Mesodermal cell (in vitro differentiated cells): Measurements from ENCODE around the gene MSTN.

Source experiments
- H3K27ac ChIP-seq: 2 replicates; pipeline ENCODE4 v1.7.0; 2013; ENCODE audit warnings: mild to moderate bottlenecking, low read depth, low read length, moderate library complexity; ENCODE audit not compliant: severe bottlenecking
- H3K36me3 ChIP-seq: 2 replicates; pipeline ENCODE4 v1.7.1; 2013; ENCODE audit warnings: mild to moderate bottlenecking, low read length, moderate library complexity; ENCODE audit not compliant: control insufficient read depth, insufficient read depth
- H3K4me1 ChIP-seq: one replicate; pipeline ENCODE4 v1.7.1; 2013; ENCODE audit warnings: mild to moderate bottlenecking, low read length; ENCODE audit not compliant: insufficient read depth, control insufficient read depth, poor library complexity, severe bottlenecking
- H3K4me3 ChIP-seq: 2 replicates; pipeline ENCODE4 v1.7.0; 2013; ENCODE audit warnings: low read length, control low read depth, mild to moderate bottlenecking; ENCODE audit not compliant: insufficient read depth, poor library complexity, severe bottlenecking; ENCODE audit errors: extremely low read depth
- H3K9me3 ChIP-seq: 2 replicates; pipeline ENCODE4 v1.7.1; 2013; ENCODE audit warnings: mild to moderate bottlenecking, low read length, moderate library complexity; ENCODE audit not compliant: control insufficient read depth
- WGBS, 2 experiments: methylation state at CpG; one replicate each; pipeline ENCODE4 v1.1.5; 2013; ENCODE audit warnings: missing lambda C conversion rate in 2 of 2; ENCODE audit not compliant: insufficient coverage in 2 of 2; 5-methylcytosine and 5-hydroxymethylcytosine counted together

Gene MSTN

GRCh38 chr2:190094316-190094871, 31.9 kb upstream of the MSTN start:
- Histone ChIP-seq H3K4me1 (no peaks in the 10 kb centered on the region), H3K9me3 (no peaks in the 10 kb centered on the region), H3K27ac (no peak overlapping the region), H3K36me3 (no peaks in the 10 kb centered on the region), H3K4me3 (no peak overlapping the region)
- whole genome bisulfite sequencing, 2 experiments: no CpG with 5 or more reads among the region's 3 CpGs

GRCh38 chr2:190093793-190094192, 31.3 kb upstream of the MSTN start:
- Histone ChIP-seq H3K27ac (no peak overlapping the region), H3K4me1 (no peaks in the 10 kb centered on the region), H3K4me3 (no peak overlapping the region), H3K36me3 (no peaks in the 10 kb centered on the region), H3K9me3 (no peaks in the 10 kb centered on the region)
- 93 to 100% methylated on average over 2 of the region's 3 CpGs for WGBS, 2 experiments

- Histone ChIP-seq H3K27ac (no peak overlapping the region), H3K4me1 (no peaks in the 10 kb centered on the region), H3K4me3 (no peak overlapping the region), H3K9me3 (no peaks in the 10 kb centered on the region), H3K36me3 (no peaks in the 10 kb centered on the region)
- 91 to 100% methylated on average over 1 of the region's 2 CpGs for WGBS, 2 experiments
These were observed 27.6 kb upstream of the MSTN start for GRCh38 chr2:190090148-190090547.

- Histone ChIP-seq H3K36me3 (no peaks in the 10 kb centered on the region), H3K27ac (no peak overlapping the region), H3K4me3 (no peak overlapping the region), H3K4me1 (no peaks in the 10 kb centered on the region), H3K9me3 (no peaks in the 10 kb centered on the region)
- WGBS, 2 experiments: 0 to 20% methylated on average over 1 of the region's 4 CpGs
These were observed 26.4 kb upstream of the MSTN start for GRCh38 chr2:190088917-190089316.

- H3K4me1 ChIP-seq: no peaks in the 10 kb centered on the region
- no CpG with 5 or more reads among the region's 2 CpGs for WGBS, 2 experiments
- H3K36me3 ChIP-seq: no peaks in the 10 kb centered on the region
- no peak overlapping the region for H3K4me3 ChIP-seq
- no peaks in the 10 kb centered on the region for H3K9me3 ChIP-seq
- H3K27ac ChIP-seq: no peak overlapping the region
These were observed 22.2 kb upstream of the MSTN start for GRCh38 chr2:190084704-190085103.

- no peaks in the 10 kb centered on the region for H3K36me3 ChIP-seq
- no peak overlapping the region for H3K4me3 ChIP-seq
- WGBS, 2 experiments: 100% methylated on average over 1 of the region's 1 CpG
These were observed 19.6 kb upstream of the MSTN start for GRCh38 chr2:190082118-190082517.

GRCh38 chr2:190080527-190081049, 18.1 kb upstream of the MSTN start:
- Histone ChIP-seq H3K4me1 (no peaks in the 10 kb centered on the region), H3K36me3 (no peaks in the 10 kb centered on the region)

More at GRCh38 chr2:190082118-190082517, 19.6 kb upstream of the MSTN start:
- Histone ChIP-seq H3K4me1 (no peaks in the 10 kb centered on the region), H3K9me3 (no peaks in the 10 kb centered on the region), H3K27ac (no peak overlapping the region)

GRCh38 chr2:190079160-190079559, 16.6 kb upstream of the MSTN start:
- no peak overlapping the region for H3K27ac ChIP-seq
- WGBS, 2 experiments: 80 to 93% methylated on average over 2 of the region's 2 CpGs
- H3K4me1 ChIP-seq: no peaks in the 10 kb centered on the region
- no peaks in the 10 kb centered on the region for H3K9me3 ChIP-seq
- H3K36me3 ChIP-seq: no peaks in the 10 kb centered on the region
- no peak overlapping the region for H3K4me3 ChIP-seq

More at GRCh38 chr2:190080527-190081049, 18.1 kb upstream of the MSTN start:
- Histone ChIP-seq H3K4me3 (no peak overlapping the region), H3K27ac (no peak overlapping the region), H3K9me3 (no peaks in the 10 kb centered on the region)

- no peak overlapping the region for H3K27ac ChIP-seq
These were observed 13.1 kb upstream of the MSTN start for GRCh38 chr2:190075623-190076022.

GRCh38 chr2:190069936-190070696, 7.6 kb upstream of the MSTN start:
- Histone ChIP-seq H3K4me3 (no peak overlapping the region), H3K9me3 (no peaks in the 10 kb centered on the region), H3K27ac (no peak overlapping the region), H3K4me1 (no peaks in the 10 kb centered on the region), H3K36me3 (no peaks in the 10 kb centered on the region)
- WGBS, 2 experiments: 100% methylated on average over 2 of the region's 3 CpGs; no CpG with 5 or more reads in 1 of the 2 experiments

More at GRCh38 chr2:190075623-190076022, 13.1 kb upstream of the MSTN start:
- Histone ChIP-seq H3K9me3 (no peaks in the 10 kb centered on the region), H3K4me3 (no peak overlapping the region), H3K36me3 (no peaks in the 10 kb centered on the region), H3K4me1 (no peaks in the 10 kb centered on the region)

GRCh38 chr2:190068764-190069163, 6.2 kb upstream of the MSTN start:
- H3K36me3 ChIP-seq: no peaks in the 10 kb centered on the region
- no peak overlapping the region for H3K4me3 ChIP-seq
- H3K4me1 ChIP-seq: no peaks in the 10 kb centered on the region
- H3K27ac ChIP-seq: no peak overlapping the region
- no peaks in the 10 kb centered on the region for H3K9me3 ChIP-seq
- 63% methylated on average over 1 of the region's 1 CpG; no CpG with 5 or more reads in 1 of the 2 experiments for WGBS, 2 experiments
